HPDE6-E6E7 (cell line): Measurements from ENCODE around the gene ABHD12.

Experiments
- DNase-seq: peaks from one replicate; pipeline ENCODE4 v3.0.0; 2011; ENCODE audit warnings: missing footprints; ENCODE audit errors: extremely low spot score

The ABHD12 gene

DNA sequence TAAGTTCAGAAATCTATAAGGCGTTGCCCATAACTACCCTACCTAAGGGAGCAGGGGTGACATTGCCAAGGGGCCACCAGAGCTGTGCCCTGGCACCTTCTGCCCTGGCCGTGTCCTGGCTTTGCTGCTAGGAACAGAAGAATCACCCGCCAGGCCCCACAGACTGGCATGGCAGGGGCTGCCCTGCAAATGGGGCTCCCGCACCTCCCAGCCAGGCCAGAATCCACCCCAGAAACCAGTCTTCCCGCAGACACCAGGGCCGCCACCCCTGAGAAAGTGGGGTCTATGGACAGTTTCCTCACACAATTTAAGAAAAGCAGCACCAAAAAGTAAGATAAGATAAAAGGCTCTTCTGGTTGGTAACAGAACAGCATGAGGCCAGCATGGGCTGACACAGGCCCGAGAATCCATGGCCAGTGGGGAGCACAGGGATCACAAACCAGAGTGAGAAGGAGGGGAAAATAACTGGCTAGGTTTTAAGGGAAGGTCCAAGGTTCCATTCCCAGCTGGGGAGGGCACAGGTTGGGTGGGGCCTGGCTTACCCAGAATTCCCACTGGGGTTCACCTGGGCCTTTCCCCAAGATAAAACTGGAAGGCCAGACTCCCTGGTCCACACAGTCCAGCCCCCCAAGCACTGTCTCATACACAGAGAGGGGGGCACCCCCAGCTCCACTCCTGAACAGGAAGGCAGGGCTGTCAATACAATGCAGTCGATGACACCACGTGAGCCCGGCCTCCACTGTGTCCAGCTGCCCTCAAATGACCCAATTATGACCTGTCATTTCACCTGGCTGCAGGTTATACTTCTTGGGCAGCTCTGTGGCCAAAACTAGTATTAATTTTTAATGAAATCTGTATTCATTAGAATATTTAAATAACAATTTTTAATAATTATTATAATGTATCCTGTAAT is 83.4 kb downstream of the ABHD12 start:
- no peak for DNase-seq

DNA sequence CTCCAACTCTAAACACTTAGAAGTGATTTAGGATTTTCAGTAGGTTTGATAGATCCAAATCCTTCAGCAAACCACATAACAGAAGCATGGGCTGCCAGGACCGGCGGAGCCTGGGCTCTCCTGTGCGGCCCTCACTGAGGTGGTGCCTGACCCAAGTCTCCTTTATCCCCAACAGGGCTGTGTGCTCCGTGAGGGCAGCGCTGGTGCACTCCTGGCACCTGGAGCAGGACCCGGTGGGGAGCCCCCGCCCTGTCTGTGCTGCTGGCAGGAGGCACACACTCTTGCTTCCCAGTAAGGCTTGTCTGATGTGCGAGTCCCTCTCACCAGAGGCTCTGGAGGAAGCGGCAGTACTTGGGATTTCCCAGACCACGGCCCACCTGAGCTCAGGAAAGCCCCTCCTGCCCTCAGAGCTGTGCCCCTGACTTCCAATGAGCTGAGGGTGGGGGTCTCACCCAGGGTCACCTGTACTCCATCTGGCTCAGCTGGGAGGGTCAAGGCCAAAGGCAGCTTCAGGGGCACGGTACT is 86.5 kb downstream of the ABHD12 start:
- no peak for DNase-seq

DNA sequence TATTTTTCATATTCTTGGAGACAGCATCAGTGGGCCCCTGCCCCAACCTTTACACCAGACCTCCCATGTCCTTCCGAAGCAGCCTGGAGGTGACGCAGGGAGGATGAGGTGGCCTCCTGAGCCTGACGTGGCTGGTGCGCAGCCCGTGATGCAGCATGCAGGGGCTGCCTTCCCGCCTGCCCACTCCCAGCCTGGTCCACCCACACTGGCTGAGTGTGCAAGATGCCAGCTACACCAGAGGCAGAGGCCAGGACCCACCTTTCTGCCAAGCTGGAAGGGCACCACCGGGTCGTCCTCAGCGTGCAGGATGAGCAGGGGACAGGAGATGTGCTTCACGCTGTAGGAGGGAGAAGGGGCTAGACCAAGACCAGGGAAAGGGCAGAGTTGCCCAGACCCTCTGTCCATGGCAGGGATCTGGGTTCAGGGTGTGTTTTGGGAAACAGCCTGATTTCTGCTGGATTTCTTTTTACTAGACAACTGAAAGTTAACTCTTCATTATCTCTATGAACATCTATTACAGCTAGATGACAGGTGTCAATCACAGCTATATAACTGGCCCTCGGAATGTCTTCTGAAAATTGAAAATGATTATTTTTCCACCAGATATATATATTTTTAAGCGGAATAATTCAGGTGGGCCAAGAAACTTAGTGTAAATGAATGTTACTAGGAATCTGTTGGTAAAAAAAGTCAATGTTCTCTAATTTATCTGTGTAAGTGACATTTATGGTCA is 87.2 kb downstream of the ABHD12 start:
- DNase-seq: no peak

DNA sequence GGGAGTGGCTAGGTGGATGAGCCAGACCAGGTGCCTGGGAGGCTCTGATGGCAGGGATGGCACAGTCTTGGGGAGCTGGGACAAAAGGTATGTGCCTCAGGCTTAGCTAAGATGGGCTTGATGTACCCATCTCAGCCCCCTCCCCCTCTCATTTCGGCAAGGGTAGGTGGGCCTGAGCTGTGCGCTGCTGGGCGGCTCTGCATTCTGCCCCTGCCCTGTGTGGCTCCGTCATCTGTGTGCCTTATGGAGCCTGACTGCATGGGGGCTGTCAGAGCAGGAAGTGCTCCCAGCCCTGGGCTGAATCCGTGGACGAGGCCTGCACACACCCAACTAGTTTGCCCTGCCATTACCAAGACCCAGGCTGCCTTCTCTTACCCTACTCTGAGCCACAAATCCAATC is 88.0 kb downstream of the ABHD12 start:
- DNase-seq: no peak

DNA sequence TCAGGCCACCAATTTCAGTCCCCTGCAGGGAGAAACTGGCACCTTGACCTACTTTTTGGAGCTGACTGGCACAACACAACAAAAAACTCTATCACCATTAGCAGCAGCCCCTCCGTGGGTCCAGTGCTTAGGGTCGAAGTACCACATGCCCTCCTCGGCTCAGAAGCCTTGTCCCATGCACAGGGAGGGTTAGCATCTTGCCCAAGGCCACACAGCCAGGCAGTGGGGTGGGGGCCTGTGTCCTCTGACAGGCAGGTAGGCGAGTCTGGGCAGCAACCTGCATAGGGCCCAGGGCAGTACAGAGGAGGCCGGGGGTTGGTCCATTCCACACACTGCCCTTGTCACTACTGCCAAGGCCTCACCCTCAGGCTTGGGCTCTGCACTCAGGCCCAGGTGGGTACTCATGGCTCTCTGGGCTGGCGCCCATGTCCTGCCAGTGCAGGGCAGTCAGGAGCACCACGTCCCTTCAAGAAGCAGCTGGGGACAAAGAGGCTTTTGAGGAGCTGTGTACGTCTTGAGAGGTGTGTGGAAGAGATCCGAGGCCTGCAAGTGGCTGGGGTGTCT is 89.2 kb downstream of the ABHD12 start:
- DNase-seq: no peak

DNA sequence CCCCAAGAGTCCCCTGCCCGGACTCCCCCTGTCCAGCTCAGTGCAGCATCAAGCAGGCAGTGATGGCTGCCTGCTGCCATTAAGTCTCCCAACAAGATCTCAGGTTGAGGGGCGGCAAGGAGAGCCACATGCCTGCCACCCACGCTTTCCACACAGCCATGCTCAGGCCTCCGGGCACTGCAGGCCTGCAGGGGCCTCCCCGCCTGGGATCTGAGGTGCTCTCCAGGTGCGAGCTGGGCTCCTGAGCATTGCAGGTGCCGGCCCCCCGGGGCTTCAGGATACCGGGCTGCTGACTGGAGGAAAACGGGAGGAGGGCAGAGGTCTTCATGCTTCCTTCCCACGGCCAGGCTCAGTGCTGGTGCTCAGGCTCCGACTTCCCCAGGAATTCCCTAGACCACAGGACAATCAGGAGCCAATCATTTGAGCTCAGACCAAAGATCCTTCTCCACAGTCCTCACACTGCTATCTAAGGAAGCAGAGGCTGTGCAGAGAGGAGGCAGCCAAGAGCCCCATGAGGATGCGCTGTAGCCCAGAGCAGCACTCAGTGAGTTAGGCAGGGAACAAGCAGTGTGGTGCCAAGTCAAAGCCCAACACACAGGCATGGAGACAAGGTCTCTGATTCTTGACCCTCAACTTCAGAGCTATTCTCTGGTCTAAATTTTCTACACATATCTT is 90.0 kb downstream of the ABHD12 start:
- no peak for DNase-seq

DNA sequence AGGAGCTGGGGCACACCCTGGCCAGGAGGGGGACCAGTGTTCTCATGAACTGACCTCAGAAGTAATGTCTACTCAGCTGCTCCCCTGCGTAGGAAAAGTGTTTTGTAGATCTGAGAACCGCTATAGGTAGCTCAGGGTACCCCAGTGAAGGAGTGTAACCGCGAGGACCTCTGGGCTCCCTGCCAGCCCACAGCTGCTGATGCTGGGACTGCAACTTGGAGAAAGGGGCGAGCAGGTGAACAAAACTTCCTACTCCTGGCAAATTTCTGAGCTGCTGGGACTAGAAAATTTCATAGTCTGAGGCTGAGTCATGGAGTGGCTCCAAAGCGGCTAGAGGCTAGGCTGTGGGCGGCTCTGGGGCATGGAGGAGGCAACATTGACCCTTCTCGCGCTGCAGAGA is 90.8 kb downstream of the ABHD12 start:
- peak; percentile 49 for DNase-seq

DNA sequence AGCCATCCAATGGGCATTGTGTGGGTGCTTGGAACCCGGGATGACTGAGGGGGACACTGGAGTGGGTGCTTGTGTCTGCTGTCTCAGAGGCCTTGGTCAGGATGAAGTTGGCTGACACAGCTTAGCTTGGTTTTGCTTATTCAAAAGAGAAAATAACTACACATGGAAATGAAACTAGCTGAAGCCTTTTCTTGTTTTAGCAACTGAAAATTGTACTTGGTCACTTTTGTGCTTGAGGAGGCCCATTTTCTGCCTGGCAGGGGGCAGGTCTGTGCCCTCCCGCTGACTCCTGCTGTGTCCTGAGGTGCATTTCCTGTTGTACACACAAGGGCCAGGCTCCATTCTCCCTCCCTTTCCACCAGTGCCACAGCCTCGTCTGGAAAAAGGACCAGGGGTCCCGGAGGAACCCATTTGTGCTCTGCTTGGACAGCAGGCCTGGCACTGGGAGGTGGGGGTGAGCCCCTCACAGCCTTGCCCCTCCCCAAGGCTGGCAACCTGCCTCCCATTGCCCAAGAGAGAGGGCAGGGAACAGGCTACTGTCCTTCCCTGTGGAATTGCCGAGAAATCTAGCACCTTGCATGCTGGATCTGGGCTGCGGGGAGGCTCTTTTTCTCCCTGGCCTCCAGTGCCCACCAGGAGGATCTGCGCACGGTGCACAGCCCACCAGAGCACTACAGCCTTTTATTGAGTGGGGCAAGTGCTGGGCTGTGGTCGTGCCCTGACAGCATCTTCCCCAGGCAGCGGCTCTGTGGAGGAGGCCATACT is 93.3 kb downstream of the ABHD12 start:
- no peak for DNase-seq

DNA sequence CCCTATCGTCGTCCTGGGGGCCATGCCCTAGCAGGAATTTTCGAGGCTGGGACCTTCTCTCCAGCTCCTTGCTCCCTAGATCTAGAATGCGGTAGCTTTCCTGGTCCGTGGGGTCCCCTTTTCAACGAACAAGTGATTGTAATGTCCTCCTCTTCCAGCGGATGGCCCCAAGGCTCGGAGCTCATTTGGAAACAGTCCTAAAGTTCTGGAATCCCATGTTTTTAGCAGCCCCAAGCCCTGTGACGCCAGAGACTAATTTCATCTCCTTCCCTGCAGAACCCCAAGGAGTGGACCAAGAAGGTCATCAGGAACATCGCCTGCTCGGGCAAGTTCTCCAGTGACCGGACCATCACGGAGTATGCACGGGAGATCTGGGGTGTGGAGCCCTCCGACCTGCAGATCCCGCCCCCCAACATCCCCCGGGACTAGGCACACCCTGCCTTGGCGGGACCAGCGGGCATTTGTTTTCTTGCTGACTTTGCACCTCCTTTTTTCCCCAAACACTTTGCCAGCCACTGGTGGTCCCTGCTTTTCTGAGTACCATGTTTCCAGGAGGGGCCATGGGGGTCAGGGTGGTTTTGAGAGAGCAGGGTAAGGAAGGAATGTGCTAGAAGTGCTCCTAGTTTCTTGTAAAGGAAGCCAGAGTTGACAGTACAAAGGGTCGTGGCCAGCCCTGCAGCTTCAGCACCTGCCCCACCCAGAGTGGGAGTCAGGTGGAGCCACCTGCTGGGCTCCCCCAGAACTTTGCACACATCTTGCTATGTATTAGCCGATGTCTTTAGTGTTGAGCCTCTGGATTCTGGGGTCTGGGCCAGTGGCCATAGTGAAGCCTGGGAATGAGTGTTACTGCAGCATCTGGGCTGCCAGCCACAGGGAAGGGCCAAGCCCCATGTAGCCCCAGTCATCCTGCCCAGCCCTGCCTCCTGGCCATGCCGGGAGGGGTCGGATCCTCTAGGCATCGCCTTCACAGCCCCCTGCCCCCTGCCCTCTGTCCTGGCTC is 94.2 kb downstream of the ABHD12 start:
- DNase-seq: no peak

DNA sequence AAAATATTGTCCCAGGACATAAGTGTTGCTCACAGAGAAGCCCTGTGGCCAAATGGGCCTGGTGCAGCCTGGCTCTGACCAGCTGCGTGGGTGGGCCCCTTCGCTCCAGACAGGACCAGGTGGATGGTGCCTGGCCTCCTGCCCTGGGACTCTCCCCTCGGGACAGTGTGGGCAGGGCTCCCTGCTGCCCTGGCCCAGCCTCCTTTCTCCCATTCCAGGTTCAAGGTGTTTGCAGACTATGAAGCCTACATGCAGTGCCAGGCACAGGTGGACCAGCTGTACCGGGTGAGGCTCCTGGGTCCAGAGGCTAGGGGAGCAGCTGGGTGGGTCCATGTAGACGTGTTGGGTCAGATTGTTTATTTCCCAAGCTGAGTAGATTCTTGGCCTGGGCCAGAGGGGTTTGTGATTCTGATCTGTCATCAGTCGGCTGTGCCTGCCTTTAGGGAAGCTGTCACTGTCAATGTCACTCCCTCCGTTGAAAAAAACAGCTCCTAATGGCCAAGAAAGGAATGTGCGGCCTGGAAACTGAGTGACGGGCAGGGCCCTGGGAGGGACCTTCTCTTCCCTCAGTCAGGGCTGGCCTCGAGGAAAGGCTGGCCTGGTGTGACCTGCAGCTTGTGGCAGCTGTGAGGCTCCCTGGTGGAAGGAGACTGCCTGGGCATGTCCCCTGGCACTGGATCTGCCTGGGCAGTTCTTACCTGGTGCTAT is 95.1 kb downstream of the ABHD12 start:
- DNase-seq: peak; percentile 77

DNA sequence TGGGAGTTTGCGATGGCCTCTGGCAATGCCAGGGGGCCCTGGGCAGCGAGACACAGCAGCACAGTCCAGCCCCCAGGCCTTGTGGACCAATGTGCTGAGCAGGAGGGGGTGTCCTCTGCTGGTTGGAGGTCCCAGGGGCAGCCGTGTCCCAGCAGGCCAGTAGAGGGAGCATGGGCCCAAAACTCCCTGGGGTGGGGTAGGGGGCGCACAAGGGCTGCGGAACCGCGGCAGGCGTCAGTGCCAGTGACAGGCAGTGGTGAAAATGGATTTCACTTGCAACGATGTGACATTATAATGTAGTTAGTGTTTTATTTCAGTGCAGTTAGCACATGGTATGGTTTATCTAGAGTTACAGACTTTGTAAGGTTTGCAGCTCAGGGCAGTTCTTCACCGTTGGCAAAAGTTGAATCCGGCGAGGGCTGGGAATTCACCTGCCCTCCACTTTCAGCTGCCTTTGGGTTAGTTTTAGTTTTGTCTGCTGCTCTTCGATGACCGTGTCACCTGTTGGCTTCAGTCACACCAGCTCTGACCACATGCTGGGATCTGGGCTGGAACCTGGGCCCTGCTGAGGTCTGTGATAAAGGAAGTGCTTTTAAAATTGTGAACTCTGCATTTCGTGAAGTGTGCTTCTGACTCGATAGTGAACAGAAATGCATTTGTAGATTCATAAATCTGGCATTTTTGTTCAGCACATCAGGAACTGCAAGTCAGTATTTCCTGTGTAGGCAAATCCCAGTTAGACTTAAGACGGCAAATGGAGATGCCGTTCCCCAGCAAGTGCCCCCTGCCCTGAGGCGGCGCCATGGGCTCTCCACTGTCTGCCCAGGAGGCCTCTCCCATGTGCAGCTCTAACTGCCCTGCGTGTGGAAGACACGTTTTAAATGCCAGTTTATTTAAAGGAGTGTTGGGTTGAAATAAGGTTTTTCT is 95.9 kb downstream of the ABHD12 start:
- DNase-seq: peak; percentile 55

DNA sequence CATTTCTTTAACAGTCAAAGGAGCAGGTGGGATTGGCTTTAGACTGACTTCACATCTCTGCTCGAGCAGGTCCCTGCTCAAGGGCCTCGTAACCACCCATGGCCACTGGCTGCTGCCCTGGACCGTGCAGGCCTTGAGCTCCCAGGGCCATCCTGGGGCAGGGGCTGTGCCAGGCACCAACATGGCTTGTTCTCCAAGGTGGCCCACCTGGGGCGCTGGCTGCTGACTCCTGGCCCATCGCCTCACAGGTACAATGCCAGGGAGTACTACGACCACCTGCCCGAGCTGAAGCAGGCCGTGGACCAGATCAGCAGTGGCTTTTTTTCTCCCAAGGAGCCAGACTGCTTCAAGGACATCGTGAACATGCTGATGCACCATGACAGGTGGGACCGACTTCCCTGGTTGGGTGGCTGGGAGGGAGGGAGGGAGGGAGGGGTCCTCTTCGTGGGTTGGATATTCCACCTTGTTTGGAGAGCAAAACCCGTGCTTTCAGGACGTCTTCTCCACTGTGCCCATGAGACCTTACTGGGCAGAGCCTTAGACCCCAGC is 96.7 kb downstream of the ABHD12 start:
- no peak for DNase-seq

DNA sequence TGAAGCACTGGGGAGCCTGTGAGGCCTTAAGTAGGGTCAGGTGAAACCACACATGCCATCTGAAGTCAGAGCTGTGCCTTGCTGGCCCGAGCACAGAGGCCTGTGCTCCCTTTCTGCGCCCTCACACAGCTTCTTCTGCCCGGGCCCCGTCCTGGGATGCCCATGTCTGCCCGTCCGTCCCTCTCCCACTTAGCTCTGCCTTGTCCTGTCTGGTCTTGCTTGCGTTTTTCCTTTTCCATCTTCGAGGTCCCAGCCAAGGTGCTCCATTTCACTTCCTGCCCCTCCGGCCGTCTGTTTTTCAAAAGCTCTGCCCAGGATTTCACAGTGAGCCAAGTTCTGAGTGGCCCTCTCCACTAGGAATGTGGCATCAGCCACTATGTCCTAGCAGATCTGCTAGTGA is 97.1 kb downstream of the ABHD12 start:
- no peak for DNase-seq

DNA sequence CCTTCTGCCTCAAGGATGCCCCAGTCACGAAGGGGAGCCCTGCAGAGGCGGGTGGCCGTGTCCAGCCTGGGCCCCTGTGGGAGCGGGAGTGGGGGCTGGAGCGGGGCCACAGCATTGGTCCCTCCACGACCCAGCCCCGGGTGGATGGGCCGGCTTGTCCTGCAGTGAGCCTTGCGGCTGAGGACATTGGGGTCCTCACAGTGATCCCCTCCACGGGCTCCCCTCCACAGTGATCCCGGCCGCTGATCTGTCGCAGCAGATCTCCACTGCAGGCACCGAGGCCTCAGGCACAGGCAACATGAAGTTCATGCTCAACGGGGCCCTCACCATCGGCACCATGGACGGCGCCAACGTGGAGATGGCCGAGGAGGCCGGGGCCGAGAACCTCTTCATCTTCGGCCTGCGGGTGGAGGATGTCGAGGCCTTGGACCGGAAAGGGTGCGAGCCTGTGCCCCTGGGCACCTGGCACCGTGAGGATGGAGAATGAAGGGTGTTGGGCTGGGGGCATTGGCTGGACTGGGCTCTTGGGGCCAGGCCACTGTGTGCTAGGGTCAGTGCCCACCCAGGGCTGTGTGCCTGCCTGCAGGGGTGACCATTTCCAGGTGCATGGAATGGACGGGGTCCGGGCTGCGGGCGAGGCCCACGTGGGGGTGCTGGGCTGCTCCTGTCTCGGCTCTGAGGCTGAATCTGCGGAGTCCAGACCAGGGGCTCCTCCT is 98.3 kb downstream of the ABHD12 start:
- no peak for DNase-seq

DNA sequence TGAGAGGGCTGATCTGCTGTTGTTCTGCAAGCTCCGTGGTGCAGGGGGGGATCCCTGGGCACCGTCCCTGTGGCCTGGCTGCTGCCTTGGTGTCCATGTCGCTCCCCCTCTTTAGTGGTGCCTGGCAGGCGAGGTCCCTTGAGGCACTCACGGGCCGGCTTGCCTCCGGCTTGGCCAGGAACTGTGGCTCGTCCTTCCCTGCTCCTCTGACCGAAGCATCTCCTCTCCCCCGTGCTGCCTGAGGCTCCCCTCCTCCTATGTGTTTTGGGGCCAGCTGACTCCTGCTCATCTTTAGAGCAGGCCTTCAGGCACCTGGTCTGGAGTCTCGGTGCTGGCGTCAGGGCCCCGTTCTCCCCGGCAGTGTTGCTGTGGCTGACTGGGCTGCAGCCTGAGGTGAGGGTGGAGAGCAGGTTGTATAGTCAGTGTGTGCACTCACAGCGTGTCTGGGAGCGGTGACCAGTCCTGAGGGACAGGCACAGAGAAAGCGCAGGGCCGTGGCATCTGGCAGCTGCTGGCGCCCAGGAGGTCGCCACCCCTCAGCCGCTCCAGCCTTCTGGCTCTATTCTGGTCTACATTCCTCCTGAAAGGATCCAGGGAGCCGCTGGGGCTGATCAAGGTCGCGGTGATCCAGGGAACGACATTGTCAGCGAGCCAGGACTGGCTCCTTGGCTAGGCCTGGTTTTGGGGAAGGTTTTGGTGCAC is 99.1 kb downstream of the ABHD12 start:
- no peak for DNase-seq

DNA sequence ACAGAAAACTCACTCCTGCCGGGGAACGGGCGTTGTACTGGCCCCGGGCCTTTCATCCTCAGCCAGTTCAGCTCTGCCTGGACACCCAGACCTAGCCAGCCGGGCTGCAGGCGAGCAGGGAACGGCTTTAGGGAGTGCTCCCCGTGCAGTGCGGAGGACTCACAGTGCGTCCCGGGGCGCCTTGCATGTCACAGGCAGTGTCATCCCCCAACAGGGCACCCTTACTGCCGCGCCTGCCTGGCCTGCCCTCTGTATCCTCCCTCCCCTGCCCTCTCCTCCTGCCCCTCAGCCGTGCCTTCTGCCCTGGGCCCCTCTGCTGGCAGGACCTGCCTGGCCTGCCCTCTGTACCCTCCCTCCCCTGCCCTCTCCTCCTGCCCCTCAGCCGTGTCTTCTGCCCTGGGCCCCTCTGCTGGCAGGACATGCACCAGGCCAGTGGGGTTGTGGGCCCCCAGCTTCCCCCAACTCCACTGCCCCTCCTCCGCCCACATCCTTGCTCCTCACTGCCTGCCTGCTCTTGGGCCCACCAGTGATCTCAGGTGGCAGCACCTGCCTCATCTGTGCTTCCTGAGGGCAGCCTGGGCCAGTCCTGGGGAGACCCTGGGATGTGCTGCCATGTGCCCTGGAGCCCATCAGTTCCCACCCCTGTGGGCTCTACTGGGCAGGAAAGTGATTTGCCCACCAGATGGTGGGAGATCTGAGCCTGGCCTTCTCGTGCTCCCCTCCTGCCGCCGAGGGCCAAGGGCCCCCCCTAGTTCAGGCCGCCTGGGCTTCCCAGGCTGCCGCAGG is 99.8 kb downstream of the ABHD12 start:
- no peak for DNase-seq
